SJCRH30 (cell line): Measurements from ENCODE around the gene P2RX5. TPM values are rescaled to one million over a fixed set of nuclear protein-coding genes. Genes with fewer than 3 reads are reported as not detected.
"Not testable (repeated sequence)": the region's sequence is repeated elsewhere in the genome, so short reads cannot be mapped to it uniquely, and the experiment has no call there.

Source experiments
- DNase-seq, 2 experiments: peaks; one replicate each; pipeline ENCODE4 v3.0.0-alpha.2; 2015 to 2020
- H3K27ac ChIP-seq: fragments of 250-450 bp; sonication (Bioruptor Pico); 2 replicates; pipeline ENCODE4 v1.5.1; 2020; ENCODE audit warnings: mild to moderate bottlenecking, moderate library complexity
- H3K27me3 ChIP-seq: fragments of 250-450 bp; sonication (Bioruptor Pico); 2 replicates; pipeline ENCODE4 v1.5.1; 2020; ENCODE audit warnings: mild to moderate bottlenecking, moderate library complexity
- H3K36me3 ChIP-seq: fragments of 250-450 bp; sonication (Bioruptor Pico); 2 replicates; pipeline ENCODE4 v1.5.1; 2020; ENCODE audit warnings: mild to moderate bottlenecking, moderate library complexity
- H3K4me1 ChIP-seq: fragments of 250-450 bp; sonication (Bioruptor Pico); 2 replicates; pipeline ENCODE4 v1.5.1; 2020; ENCODE audit warnings: mild to moderate bottlenecking, moderate library complexity
- H3K4me3 ChIP-seq: fragments of 250-450 bp; sonication (Bioruptor Pico); 2 replicates; pipeline ENCODE4 v1.5.1; 2020; ENCODE audit warnings: mild to moderate bottlenecking, moderate library complexity
- H3K9me3 ChIP-seq: fragments of 250-450 bp; sonication (Bioruptor Pico); replicated peaks from 2 replicates; pipeline ENCODE4 v1.5.1; 2020; ENCODE audit warnings: mild to moderate bottlenecking, moderate library complexity
- total RNA-seq: library from RNA; depleted of rRNA; stranded (reverse); fragments of >200 nt; shearing (Covaris generic); gene quantifications from 2 replicates; pipeline ENCODE4 v1.2.3, GENCODE V29; 2014

The P2RX5 gene
- total RNA-seq, 1 experiment from 2014 or later = 1.2 TPM

DNA sequence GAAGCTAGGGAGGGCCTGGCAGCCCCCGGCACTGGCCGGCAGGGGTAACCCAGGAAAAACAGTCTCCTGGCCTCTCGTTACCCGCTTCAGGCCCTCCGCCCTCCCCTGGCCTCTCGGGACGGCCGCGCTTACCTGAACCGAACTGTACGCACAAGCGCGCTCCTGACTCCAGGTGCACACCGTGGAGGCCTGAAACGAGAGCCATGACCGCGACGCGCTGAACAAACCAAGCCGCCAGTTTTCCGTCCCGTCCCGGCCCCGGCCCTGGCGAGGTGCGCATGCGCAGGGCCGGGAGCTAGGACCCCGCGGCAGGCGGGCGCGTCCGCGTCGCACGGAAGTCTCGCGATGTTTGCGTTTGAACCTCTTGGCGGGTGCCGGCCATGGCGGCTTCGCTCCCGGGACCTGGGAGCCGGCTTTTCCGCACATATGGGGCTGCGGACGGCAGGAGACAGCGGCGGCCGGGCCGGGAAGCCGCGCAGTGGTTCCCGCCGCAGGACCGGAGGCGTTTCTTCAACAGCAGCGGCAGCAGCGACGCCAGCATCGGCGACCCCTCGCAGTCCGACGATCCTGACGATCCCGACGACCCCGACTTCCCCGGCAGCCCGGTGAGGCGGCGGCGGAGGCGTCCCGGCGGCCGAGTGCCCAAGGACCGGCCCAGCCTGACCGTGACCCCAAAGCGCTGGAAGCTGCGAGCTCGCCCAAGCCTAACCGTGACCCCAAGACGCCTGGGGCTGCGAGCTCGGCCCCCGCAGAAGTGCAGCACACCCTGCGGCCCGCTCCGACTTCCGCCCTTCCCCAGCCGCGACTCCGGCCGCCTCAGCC lies 27.8 kb upstream of the P2RX5 start, which contains the start of gene HASPIN:
Gene HASPIN (plus strand): TSS at position 348 of the 822 bp plus-strand sequence. CDS start 33 bp downstream, at position 381.
- peaks cover 15% of the 10 kb centered on the region for H3K36me3 ChIP-seq
- no peaks in the 10 kb centered on the region for H3K9me3 ChIP-seq
- peak; percentile 86 to 92 for DNase-seq
- H3K27ac ChIP-seq = peak within 1 kb of the TSS; percentile 72
- H3K27me3 ChIP-seq = no peaks in the 10 kb centered on the region
- H3K4me3 ChIP-seq = peak within 1 kb of the TSS; percentile 83
- H3K4me1 ChIP-seq = no peaks in the 10 kb centered on the region

DNA sequence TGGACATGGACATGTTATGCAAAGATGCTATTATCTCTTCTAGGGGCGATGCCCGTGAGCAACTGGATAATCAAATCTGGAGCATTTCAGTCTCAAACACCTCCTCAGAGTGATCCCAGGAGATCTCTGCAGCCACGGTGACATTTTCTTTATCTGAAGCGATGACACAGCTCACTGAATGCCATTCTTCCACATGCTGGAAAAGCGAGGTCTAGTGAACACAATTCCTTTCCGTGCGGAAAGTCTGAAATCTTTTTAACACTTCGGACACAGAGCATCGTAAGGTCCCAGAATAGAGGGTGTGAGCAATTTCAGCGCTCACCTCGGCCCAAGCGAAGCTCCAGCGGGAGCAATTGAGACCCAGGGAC lies 27.2 kb upstream of the P2RX5 start:
- Histone ChIP-seq H3K4me3 (peak overlapping the region; percentile 83), H3K27me3 (no peaks in the 10 kb centered on the region), H3K27ac (peak overlapping the region; percentile 72), H3K4me1 (no peaks in the 10 kb centered on the region), H3K9me3 (no peaks in the 10 kb centered on the region), H3K36me3 (peaks cover 15% of the 10 kb centered on the region)
- no peak for DNase-seq

DNA sequence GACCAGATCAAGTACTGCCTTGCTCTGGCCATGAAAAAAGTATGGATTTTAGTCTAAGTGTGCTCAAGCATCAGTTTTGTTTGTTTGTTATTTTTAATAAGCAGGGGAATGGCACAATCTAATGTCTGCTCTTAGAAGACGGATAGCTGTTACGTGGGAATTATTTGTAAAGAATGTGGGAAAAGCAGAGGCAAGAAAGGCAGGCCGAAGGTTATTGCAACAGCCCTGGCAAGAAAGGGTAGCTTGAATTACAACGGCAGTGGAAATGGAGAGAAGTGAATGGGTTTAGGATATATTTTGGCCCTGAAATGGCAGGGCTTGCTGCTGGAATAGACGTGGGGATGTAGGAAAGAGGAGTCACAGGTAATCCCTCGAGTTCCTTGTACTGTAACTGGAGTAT lies 26.8 kb upstream of the P2RX5 start:
- Histone ChIP-seq H3K9me3 (no peaks in the 10 kb centered on the region), H3K4me1 (no peaks in the 10 kb centered on the region), H3K27me3 (no peaks in the 10 kb centered on the region), H3K36me3 (peaks cover 11% of the 10 kb centered on the region), H3K27ac (peak overlapping the region; percentile 72; the same call in 1 of the 2 replicates), H3K4me3 (peak overlapping the region; percentile 83)
- DNase-seq = no peak

DNA sequence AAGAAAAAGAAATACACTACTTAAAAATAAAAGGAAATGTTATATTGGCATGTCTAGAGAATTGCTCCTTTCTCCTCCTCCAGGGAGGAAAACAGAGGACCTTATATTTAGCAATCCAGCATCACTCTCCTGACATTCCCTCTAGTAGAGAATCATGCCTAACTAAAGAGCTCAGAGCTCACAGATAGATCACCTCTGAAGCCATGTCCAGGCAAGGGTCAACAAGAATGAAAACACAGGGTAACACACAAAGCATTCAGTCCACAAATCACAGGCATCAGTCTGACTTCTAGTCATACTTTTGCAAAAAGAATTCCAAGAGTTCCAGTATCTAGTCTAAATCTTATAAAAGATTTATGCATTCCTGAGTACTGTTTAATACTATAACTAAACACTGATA lies 23.3 kb upstream of the P2RX5 start:
- no peak overlapping the region for H3K4me3 ChIP-seq
- H3K36me3 ChIP-seq = peaks cover 4% of the 10 kb centered on the region; the same call in 1 of the 2 replicates
- DNase-seq = no peak
- H3K9me3 ChIP-seq = no peaks in the 10 kb centered on the region
- H3K27ac ChIP-seq = no peak overlapping the region
- no peaks in the 10 kb centered on the region for H3K27me3 ChIP-seq
- H3K4me1 ChIP-seq = no peaks in the 10 kb centered on the region

DNA sequence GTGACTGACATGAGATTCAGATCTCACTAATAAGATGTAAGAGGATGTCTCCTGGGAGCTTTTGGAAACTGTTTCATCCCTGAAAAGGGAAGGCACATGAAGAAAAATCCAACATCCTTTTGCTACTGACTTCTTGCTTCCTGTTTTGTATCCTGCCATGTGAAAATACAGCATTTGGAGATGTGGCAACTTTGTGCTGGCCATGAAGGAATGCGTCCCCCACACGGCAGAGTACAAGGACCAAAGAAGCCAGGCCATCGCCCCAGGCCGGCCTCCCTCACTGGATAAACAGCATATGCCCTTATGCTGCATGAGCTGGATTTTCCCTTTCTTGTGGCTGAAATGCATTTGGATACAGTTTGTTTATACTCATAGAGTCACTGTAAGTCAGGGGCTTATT lies 22.2 kb upstream of the P2RX5 start:
- no peak overlapping the region for H3K27ac ChIP-seq
- H3K4me3 ChIP-seq = no peak overlapping the region
- no peaks in the 10 kb centered on the region for H3K9me3 ChIP-seq
- DNase-seq = no peak
- no peaks in the 10 kb centered on the region for H3K27me3 ChIP-seq
- H3K36me3 ChIP-seq = peaks cover 4% of the 10 kb centered on the region; the same call in 1 of the 2 replicates
- no peaks in the 10 kb centered on the region for H3K4me1 ChIP-seq

DNA sequence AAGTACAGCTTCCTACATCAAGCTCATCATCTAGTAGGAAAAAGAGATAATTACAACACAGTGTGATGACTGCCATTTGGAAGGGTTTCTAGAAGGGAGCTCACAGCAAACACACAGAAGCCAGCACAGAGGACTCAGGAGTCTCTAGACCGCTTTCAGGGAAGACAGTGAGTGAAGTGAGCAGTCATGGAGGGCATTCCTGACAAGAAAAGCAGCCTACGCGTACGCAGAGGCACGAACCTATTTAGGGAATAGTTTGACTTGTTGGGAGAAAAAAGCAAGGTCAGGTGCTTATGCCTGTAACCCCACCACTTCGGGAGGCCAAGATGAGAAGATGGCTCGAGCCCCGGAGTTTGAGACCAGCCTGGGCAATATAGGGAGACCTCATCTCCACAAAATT lies 19.3 kb upstream of the P2RX5 start:
- Histone ChIP-seq H3K4me1 (no peaks in the 10 kb centered on the region), H3K9me3 (no peaks in the 10 kb centered on the region), H3K4me3 (no peak overlapping the region), H3K27me3 (no peaks in the 10 kb centered on the region), H3K36me3 (peaks cover 4% of the 10 kb centered on the region; the same call in 1 of the 2 replicates), H3K27ac (no peak overlapping the region)
- no peak for DNase-seq

DNA sequence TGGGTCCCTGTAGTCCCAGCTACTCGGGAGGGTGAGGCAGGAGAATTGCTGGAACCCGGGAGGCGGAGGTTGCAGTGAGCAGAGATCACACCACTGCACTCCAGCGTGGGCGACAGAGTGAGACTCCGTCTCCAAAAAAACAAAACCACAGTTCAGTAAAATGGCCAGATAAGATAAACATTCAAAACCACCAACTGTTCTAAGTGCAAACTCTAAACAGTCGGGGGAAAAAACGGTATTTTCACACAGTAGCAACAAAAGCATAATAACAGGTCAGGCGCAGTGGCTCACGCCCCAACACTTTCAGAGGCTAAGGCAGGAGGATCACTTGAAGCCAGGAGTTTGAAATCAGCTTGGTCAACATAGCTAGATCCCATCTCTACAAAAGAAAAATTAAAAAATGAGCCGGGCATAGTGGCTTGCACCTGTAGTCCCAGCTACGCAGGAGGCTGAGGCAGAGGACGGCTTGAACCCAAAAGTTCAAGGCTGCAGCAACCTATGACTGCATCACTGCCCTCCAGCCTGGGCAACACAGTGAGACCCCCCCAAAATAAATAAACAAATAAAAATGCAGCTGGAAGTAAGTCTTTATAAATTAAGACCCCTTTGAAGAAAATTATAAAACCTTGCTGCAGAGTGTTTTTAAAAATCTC lies 17.0 kb upstream of the P2RX5 start:
- Histone ChIP-seq H3K36me3 (peaks cover 4% of the 10 kb centered on the region; the same call in 1 of the 2 replicates), H3K4me1 (no peaks in the 10 kb centered on the region), H3K27me3 (no peaks in the 10 kb centered on the region), H3K9me3 (no peaks in the 10 kb centered on the region), H3K27ac (no peak overlapping the region), H3K4me3 (no peak overlapping the region)
- no peak for DNase-seq

DNA sequence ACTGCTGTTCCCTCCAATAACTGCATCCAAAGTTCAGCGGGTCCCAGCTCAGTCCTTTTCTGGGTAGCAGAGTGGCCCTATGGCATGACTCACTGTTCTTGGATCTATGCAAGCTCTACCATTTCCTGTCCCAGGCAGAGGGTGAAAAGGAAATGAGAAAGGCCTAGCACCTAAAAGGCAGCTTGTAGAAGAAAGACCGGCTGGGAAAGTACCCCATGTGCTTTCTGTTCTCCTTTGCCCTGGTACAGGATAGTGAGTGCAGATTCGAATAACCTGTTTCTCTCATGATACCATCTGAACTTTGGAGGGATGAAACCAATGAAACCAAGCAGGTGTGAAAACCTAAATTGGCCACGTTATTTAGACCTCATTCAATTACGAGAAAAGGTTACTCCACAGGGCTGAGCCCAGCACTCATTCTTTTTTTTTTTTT lies 15.0 kb upstream of the P2RX5 start:
- Histone ChIP-seq H3K27me3 (no peaks in the 10 kb centered on the region), H3K4me1 (no peaks in the 10 kb centered on the region), H3K27ac (no peak overlapping the region), H3K9me3 (no peaks in the 10 kb centered on the region), H3K4me3 (no peak overlapping the region), H3K36me3 (peaks cover 4% of the 10 kb centered on the region; the same call in 1 of the 2 replicates)
- no peak for DNase-seq

DNA sequence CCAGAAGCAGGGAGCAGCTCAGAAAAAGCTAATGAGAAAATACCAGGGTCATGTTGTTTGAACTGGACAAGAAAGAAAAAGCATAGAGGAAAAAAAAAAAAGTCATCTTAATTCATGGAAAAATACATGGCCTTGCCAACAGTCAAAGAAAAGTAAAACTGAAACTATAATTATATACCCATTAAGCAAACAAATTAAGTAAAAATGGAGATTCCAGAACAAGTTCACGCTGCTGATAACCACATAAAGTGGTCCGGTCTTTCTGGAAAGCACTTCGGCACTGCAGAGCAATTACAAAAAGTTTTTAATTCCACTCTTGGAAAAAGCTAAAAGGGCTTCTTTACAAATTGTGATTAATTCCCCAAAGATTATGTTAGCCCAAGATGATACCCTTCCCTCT lies 12.4 kb upstream of the P2RX5 start:
- Histone ChIP-seq H3K27ac (no peak overlapping the region), H3K9me3 (no peaks in the 10 kb centered on the region), H3K36me3 (no peaks in the 10 kb centered on the region; the same call in 1 of the 2 replicates), H3K4me1 (no peaks in the 10 kb centered on the region), H3K4me3 (no peak overlapping the region), H3K27me3 (no peaks in the 10 kb centered on the region)
- DNase-seq = no peak

DNA sequence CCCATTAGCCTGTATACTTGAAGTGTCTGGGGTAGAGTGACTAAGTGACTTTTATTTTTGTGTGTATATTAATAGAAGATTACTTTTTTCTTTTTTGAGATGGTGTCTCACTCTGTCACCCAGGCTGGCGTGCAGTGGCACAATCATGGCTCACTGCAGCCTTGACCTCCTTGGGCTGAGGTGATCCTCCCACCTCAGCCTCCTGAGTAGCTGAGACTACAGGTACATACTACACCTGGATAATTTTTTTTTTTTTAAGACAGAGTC lies 9.7 kb upstream of the P2RX5 start:
- not testable (repeated sequence) for H3K27me3 ChIP-seq, DNase-seq, H3K4me1 ChIP-seq, H3K27ac ChIP-seq, H3K36me3 ChIP-seq, H3K4me3 ChIP-seq, H3K9me3 ChIP-seq

DNA sequence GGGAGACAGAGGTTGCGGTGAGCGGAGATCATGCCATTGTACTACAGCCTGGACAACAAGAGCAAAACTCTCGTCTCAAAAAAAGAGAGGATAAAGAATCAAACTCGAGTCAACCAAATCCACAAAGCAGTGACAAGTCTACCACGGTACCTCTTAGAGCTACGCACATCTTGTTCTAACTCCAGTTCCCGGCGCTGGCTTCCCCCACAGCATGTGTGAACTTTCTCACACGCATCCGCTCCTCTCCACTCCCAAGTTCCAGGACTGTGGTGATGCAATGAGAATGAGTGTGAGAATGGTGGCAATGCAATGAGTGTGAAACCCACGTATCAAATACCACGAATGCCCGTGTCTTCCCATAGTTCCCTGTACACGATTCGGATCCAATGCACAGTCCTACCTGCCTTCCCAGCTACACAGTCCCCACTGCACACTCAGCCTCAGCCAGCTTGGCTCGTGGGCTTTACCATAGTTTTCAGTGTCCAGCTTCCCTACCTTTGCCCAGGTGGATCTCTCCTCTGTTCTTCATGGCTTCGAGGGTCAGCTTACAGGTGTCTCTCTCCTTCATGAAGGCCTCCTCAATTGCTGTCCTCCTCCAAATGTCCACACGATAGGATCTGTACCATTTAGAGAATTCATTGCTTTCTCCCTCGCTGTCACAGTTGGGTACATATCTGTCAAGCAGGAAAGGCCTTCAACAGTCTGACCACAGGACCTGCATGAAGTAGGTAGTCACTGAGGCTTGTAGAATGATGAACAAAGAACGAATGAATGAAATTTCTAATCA lies 9.2 kb upstream of the P2RX5 start:
- Histone ChIP-seq H3K4me1 (no peaks in the 10 kb centered on the region), H3K36me3 (no peaks in the 10 kb centered on the region), H3K27ac (no peak overlapping the region), H3K27me3 (no peaks in the 10 kb centered on the region), H3K4me3 (no peak overlapping the region), H3K9me3 (no peaks in the 10 kb centered on the region)
- no peak for DNase-seq

DNA sequence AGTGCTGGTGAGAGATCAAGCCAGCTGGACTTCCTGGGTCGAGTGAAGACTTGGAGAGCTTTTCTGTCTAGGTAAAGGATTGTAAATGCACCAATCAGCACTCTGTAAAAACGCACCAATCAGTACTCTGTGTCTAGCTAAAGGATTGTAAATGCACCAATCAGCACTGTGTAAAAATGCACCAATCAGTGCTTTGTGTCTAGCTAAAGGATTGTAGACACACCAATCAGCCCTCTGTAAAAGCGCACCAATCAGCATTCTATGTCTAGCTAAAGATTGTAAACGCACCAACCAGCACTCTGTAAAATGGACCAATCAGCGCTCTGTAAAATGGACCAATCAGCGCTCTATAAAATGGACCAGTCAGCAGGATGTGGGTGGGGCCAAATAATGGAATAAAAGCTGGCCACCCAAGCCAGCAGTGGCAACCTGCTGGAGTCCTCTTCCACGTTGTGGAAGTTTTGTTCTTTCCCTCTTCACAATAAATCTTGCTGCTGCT lies 6.1 kb upstream of the P2RX5 start:
- H3K9me3 ChIP-seq, H3K27ac ChIP-seq, H3K4me3 ChIP-seq, H3K27me3 ChIP-seq, DNase-seq, H3K36me3 ChIP-seq, H3K4me1 ChIP-seq: not testable (repeated sequence)

DNA sequence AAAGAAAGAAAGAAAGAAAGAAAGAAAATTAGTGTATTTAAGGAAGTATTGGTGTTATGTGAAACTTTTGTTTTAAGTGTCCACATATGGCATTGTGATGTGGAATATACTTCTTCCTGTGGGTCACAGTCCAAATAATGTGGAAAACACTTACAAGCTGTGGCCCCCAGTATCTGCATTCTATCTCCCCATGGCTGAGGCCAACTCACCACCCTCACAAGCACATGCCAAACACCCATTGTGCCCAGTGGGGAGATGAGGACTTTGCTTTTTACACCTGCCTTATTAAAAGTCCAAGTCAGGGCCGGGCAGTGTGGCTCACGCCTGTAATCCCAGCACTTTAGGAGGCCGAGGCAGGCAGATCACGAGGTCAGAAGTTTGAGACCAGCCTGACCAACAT lies 4.0 kb upstream of the P2RX5 start:
- Histone ChIP-seq H3K9me3 (no peaks in the 10 kb centered on the region), H3K4me1 (peaks cover 7% of the 10 kb centered on the region; the same call in 1 of the 2 replicates), H3K27ac (no peak overlapping the region), H3K27me3 (no peaks in the 10 kb centered on the region), H3K4me3 (no peak overlapping the region), H3K36me3 (no peaks in the 10 kb centered on the region)
- no peak for DNase-seq

DNA sequence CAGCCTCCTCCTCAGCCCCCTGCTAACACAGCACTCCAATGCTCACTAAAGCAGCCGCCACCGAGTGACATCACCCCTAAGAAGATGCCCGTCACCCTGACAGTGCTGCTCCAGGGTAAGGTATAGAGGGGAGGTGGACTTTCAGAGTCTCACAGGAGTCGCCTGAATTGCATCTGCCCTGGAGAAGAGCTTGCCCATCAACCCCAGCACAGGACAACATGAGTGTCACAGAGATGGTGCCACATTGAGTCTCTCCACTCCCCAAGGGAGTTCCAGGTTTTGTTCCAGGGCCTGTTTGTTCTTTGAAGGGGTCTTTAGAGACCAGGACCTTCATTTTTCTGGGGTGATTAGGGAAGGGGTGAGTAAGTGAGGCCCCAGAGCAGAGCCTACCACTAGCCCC lies 2.2 kb upstream of the P2RX5 start:
- Histone ChIP-seq H3K36me3 (no peaks in the 10 kb centered on the region), H3K4me1 (peaks cover 7% of the 10 kb centered on the region; the same call in 1 of the 2 replicates), H3K4me3 (no peak overlapping the region), H3K9me3 (no peaks in the 10 kb centered on the region), H3K27ac (no peak overlapping the region), H3K27me3 (no peaks in the 10 kb centered on the region)
- DNase-seq = no peak

DNA sequence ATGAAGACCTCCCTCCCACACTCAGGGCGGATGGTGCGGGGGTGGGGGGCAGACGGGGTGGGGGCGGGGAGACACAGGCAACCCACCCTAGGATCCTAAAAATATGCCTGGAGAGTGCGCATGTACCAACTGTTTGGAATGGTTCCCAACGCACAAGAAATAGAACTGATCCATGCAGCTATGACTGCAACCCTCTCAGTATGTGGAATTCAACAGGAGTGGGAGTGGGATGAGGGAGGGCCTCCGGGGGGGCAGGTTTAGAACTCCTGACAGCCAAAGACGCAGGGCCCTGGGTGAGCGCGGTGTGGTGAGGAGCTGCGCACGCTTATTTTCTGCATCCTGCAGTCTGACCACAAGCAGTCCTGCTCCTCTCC lies 1.1 kb upstream of the P2RX5 start:
- Histone ChIP-seq H3K4me3 (no peak overlapping the region), H3K36me3 (no peaks in the 10 kb centered on the region), H3K9me3 (no peaks in the 10 kb centered on the region), H3K27ac (no peak overlapping the region), H3K4me1 (peaks cover 7% of the 10 kb centered on the region; the same call in 1 of the 2 replicates), H3K27me3 (no peaks in the 10 kb centered on the region)
- DNase-seq = no peak
